GM23338 (cell line): ENCODE measurements around the gene SNRNP27. TPM values are rescaled to one million over a fixed set of nuclear protein-coding genes. Genes with fewer than 3 reads are reported as not detected.

Source experiments
- ATAC-seq: fragments of 200-7000 bp; cut with Tn5 transposase; 3 replicates; pipeline ENCODE4 v1.9.1; 2020
- DNase-seq: peaks from one replicate; pipeline ENCODE4 v3.0.0-alpha.2; 2015; ENCODE audit warnings: low spot score
- H2AFZ ChIP-seq: fragments of 200-600 bp; sonication (generic); 2 replicates; pipeline ENCODE4 v1.8.0; 2016; ENCODE audit warnings: antibody characterized with exemption, mild to moderate bottlenecking, moderate library complexity
- H3F3A ChIP-seq: fragments of 200-600 bp; sonication (generic); replicated peaks from 2 replicates; pipeline ENCODE4 v1.8.0; 2017; ENCODE audit warnings: antibody characterized with exemption, mixed run types, low read depth
- H3K27ac ChIP-seq: fragments of 200-600 bp; sonication (generic); 2 replicates; pipeline ENCODE4 v1.6.1; 2016; ENCODE audit warnings: low read depth
- H3K27me3 ChIP-seq: fragments of 200-600 bp; sonication (generic); 2 replicates; pipeline ENCODE4 v1.8.0; 2016; ENCODE audit warnings: mild to moderate bottlenecking, mixed run types, moderate library complexity; ENCODE audit not compliant: insufficient read depth
- H3K36me3 ChIP-seq: fragments of 200-600 bp; sonication (generic); 2 replicates; pipeline ENCODE4 v1.8.0; 2016; ENCODE audit warnings: mild to moderate bottlenecking; ENCODE audit not compliant: insufficient read depth
- H3K4me1 ChIP-seq: fragments of 200-600 bp; sonication (generic); 2 replicates; pipeline ENCODE4 v1.8.0; 2016; ENCODE audit warnings: mild to moderate bottlenecking, moderate library complexity; ENCODE audit not compliant: insufficient read depth
- H3K4me2 ChIP-seq: fragments of 200-600 bp; sonication (generic); 2 replicates; pipeline ENCODE4 v1.7.1; 2017; ENCODE audit warnings: mixed run types
- H3K4me3 ChIP-seq: fragments of 200-600 bp; sonication (generic); 2 replicates; pipeline ENCODE4 v1.6.1; 2016; ENCODE audit warnings: mixed run types
- H3K79me2 ChIP-seq: fragments of 200-600 bp; sonication (generic); replicated peaks from 2 replicates; pipeline ENCODE4 v1.8.0; 2017; ENCODE audit warnings: mild to moderate bottlenecking; ENCODE audit not compliant: insufficient read depth
- H3K9me2 ChIP-seq: fragments of 200-600 bp; sonication (generic); 2 replicates; pipeline ENCODE4 v1.8.0; 2017; ENCODE audit not compliant: insufficient read depth
- H4K20me1 ChIP-seq: fragments of 200-600 bp; sonication (generic); replicated peaks from 2 replicates; pipeline ENCODE4 v1.8.0; 2017; ENCODE audit warnings: mild to moderate bottlenecking; ENCODE audit not compliant: insufficient read depth
- H3K27ac Mint-ChIP-seq: 2 replicates; pipeline ENCODE4 v1.8.0; 2020; ENCODE audit warnings: inconsistent platforms, mild to moderate bottlenecking, moderate library complexity, mixed read lengths
- H3K27me3 Mint-ChIP-seq: 3 replicates; pipeline ENCODE4 v1.8.0; 2022; ENCODE audit warnings: low read depth, mild to moderate bottlenecking, moderate library complexity, mixed read lengths, inconsistent platforms; ENCODE audit not compliant: insufficient read depth, poor library complexity
- H3K36me3 Mint-ChIP-seq: 3 replicates; pipeline ENCODE4 v1.8.0; 2021; ENCODE audit warnings: low read depth, mild to moderate bottlenecking, inconsistent platforms, moderate library complexity, mixed read lengths
- H3K4me1 Mint-ChIP-seq: 3 replicates; pipeline ENCODE4 v1.8.0; 2020; ENCODE audit warnings: mild to moderate bottlenecking, inconsistent platforms, mixed read lengths
- H3K4me3 Mint-ChIP-seq: 3 replicates; pipeline ENCODE4 v1.8.0; 2021; ENCODE audit warnings: moderate library complexity, mild to moderate bottlenecking, inconsistent platforms, mixed read lengths
- H3K9me3 Mint-ChIP-seq: 3 replicates; pipeline ENCODE4 v1.8.0; 2020; ENCODE audit warnings: moderate library complexity, mild to moderate bottlenecking, inconsistent platforms, mixed read lengths
- CREB1 ChIP-seq: fragments of 250-450 bp; sonication (Bioruptor Pico); IDR thresholded peaks from 2 replicates; pipeline ENCODE4 v1.5.0; 2020; ENCODE audit warnings: low read depth, mild to moderate bottlenecking, moderate library complexity
- ETS1 ChIP-seq: IDR thresholded peaks from 2 replicates; pipeline ENCODE4 v1.6.1; 2016; ENCODE audit warnings: antibody characterized with exemption
- EZH2 ChIP-seq: fragments of 200-600 bp; sonication (generic); IDR thresholded peaks from one replicate; pipeline ENCODE4 v1.8.0; 2017; ENCODE audit warnings: antibody characterized with exemption, mild to moderate bottlenecking, low read depth; ENCODE audit not compliant: unreplicated experiment
- EZH2phosphoT487 ChIP-seq: fragments of 200-600 bp; sonication (generic); IDR thresholded peaks from one replicate; pipeline ENCODE4 v1.8.1; 2018; ENCODE audit warnings: antibody characterized with exemption; ENCODE audit not compliant: unreplicated experiment
- JUNB ChIP-seq: IDR thresholded peaks from one replicate; pipeline ENCODE4 v1.6.1; 2016; ENCODE audit warnings: antibody characterized with exemption; ENCODE audit not compliant: unreplicated experiment
- NANOG ChIP-seq: IDR thresholded peaks from 2 replicates; pipeline ENCODE4 v1.6.1; 2016; ENCODE audit warnings: antibody characterized with exemption, borderline replicate concordance
- POLR2AphosphoS5 ChIP-seq: IDR thresholded peaks from 2 replicates; pipeline ENCODE4 v1.6.1; 2016; ENCODE audit warnings: antibody characterized with exemption, low read depth
- REST ChIP-seq: IDR thresholded peaks from one replicate; pipeline ENCODE4 v1.6.1; 2018; ENCODE audit warnings: antibody characterized with exemption; ENCODE audit not compliant: unreplicated experiment
- STAT1 ChIP-seq: IDR thresholded peaks from one replicate; pipeline ENCODE4 v1.6.1; 2016; ENCODE audit warnings: antibody characterized with exemption; ENCODE audit not compliant: unreplicated experiment
- ZNF114 ChIP-seq: fragments of 250-450 bp; sonication (Bioruptor Pico); IDR thresholded peaks from 2 replicates; pipeline ENCODE4 v1.5.0; 2020; ENCODE audit warnings: mild to moderate bottlenecking, moderate library complexity
- ZNF331 ChIP-seq: fragments of 250-450 bp; sonication (Bioruptor Pico); IDR thresholded peaks from 2 replicates; pipeline ENCODE4 v1.5.0; 2020; ENCODE audit warnings: low read depth, mild to moderate bottlenecking, moderate library complexity
- ZNF462 ChIP-seq: fragments of 250-450 bp; sonication (Bioruptor Pico); IDR thresholded peaks from 2 replicates; pipeline ENCODE4 v1.5.0; 2020; ENCODE audit warnings: mild to moderate bottlenecking, moderate library complexity
- polyA plus RNA-seq: library from polyadenylated mRNA; unstranded; fragments of >200 nt; fragmentation: Nextera tagmentation; extraction: Ambion mirVana; gene quantifications from 2 replicates; pipeline ENCODE4 v1.2.1, GENCODE V29; 2016
- total RNA-seq: library from RNA; depleted of rRNA; stranded (reverse); fragments of >200 nt; shearing (Covaris generic); gene quantifications from 2 replicates; pipeline ENCODE4 v1.2.3, GENCODE V29; 2014
- TF ChIP-seq, protein P1 (sequence below), 2 experiments: fragments of 200-600 bp in 1 of 2; sonication (generic) in 1 of 2; conservative IDR thresholded peaks; 2 replicates each; pipeline versions ENCODE4 v1.5.1 to v1.6.1; 2016 to 2017; ENCODE audit warnings: antibody characterized with exemption in 2 of 2, low read depth in 2 of 2, mild to moderate bottlenecking in 2 of 2, moderate library complexity in 1 of 2

The SNRNP27 gene
- total and polyA plus RNA-seq, 2 experiments from 2014 or later: 54.3 to 133 TPM

DNA sequence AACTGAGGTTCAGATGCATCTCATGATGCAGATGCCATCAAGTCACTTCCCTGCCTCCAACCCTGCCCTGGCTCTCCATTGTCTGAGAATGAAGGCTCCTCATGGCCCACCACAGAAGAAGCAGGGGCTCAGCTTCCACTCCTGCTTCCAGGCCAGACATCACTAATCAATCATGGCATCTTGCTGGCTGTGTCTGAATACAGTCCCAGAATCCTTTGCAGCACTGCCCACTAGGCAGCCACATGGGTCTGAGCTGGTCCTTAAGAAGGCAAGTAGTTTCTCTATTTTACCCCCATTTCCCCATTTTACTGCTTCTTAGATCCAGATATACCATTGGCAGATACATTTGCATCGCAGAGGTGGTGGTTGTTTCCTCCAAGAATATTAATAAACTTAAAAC lies 60.3 kb downstream of the SNRNP27 start:
- H3K4me3 Mint-ChIP-seq: no peak overlapping the region
- H3K79me2 ChIP-seq: no peaks in the 10 kb centered on the region
- H3K36me3 ChIP-seq: no peaks in the 10 kb centered on the region
- no peak overlapping the region for H3K27ac Mint-ChIP-seq
- ATAC-seq (no peak), DNase-seq (no peak)
- TF ChIP-seq POLR2AphosphoS5 (no peak), ZNF331 (CRISPR knock-in tag) (no peak), NANOG (no peak), JUNB (no peak), EZH2 (no peak), CREB1 (CRISPR knock-in tag) (no peak), STAT1 (no peak), ZNF462 (CRISPR knock-in tag) (no peak), ETS1 (no peak), ZNF114 (CRISPR knock-in tag) (no peak), REST (no peak), EZH2phosphoT487 (no peak)
- TF ChIP-seq, protein P1, sequence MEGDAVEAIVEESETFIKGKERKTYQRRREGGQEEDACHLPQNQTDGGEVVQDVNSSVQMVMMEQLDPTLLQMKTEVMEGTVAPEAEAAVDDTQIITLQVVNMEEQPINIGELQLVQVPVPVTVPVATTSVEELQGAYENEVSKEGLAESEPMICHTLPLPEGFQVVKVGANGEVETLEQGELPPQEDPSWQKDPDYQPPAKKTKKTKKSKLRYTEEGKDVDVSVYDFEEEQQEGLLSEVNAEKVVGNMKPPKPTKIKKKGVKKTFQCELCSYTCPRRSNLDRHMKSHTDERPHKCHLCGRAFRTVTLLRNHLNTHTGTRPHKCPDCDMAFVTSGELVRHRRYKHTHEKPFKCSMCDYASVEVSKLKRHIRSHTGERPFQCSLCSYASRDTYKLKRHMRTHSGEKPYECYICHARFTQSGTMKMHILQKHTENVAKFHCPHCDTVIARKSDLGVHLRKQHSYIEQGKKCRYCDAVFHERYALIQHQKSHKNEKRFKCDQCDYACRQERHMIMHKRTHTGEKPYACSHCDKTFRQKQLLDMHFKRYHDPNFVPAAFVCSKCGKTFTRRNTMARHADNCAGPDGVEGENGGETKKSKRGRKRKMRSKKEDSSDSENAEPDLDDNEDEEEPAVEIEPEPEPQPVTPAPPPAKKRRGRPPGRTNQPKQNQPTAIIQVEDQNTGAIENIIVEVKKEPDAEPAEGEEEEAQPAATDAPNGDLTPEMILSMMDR (conservative IDR thresholded peaks at IDR 0.05; ENCODE audit: low read depth in 2 of 2): no peak
- no peak overlapping the region for H2AFZ ChIP-seq
- H3F3A ChIP-seq: 0 out of 2 replicates have a peak, but pooled peaks cover 3% of the 10 kb centered on the region
- H3K9me2 ChIP-seq: no peaks in the 10 kb centered on the region
- no peaks in the 10 kb centered on the region for H3K9me3 Mint-ChIP-seq
- H3K27me3 Mint-ChIP-seq: peaks cover 2% of the 10 kb centered on the region
- H3K4me2 ChIP-seq: no peak overlapping the region
- H3K27ac ChIP-seq: no peak overlapping the region
- H4K20me1 ChIP-seq: no peaks in the 10 kb centered on the region; the same call in 1 of the 2 replicates
- no peaks in the 10 kb centered on the region for H3K36me3 Mint-ChIP-seq
- no peak overlapping the region for H3K4me3 ChIP-seq
- H3K27me3 ChIP-seq: no peaks in the 10 kb centered on the region
- H3K4me1 Mint-ChIP-seq: peaks cover under 1% of the 10 kb centered on the region; the same call in 1 of the 3 replicates
- no peaks in the 10 kb centered on the region for H3K4me1 ChIP-seq
